K562 (cell line): ENCODE measurements around the gene NACA. TPM values are rescaled to one million over a fixed set of nuclear protein-coding genes. Genes with fewer than 3 reads are reported as not detected.

Source experiments
- BRF1 ChIP-seq: IDR thresholded peaks from 3 replicates; pipeline ENCODE4 v1.6.1; 2011; ENCODE audit warnings: borderline replicate concordance, mild to moderate bottlenecking; ENCODE audit not compliant: insufficient read length; ENCODE audit errors: extremely low read depth
- FOSL1 ChIP-seq: fragments of 200-800 bp; sonication (Bioruptor generic); conservative IDR thresholded peaks from 2 replicates; pipeline ENCODE4 v1.6.1; 2016; ENCODE audit warnings: missing genetic modification characterization, missing compliant biosample characterization
- GABPB2 ChIP-seq: fragments of 250-450 bp; sonication (Bioruptor Pico); conservative IDR thresholded peaks from 2 replicates; pipeline ENCODE4 v1.5.1; 2021; ENCODE audit warnings: mild to moderate bottlenecking
- IRF2 ChIP-seq: sonication (generic); formaldehyde crosslinking; IDR thresholded peaks from 2 replicates; pipeline ENCODE4 v1.8.1; 2022; ENCODE audit warnings: mild to moderate bottlenecking, missing genetic modification reagents
- KAT2B ChIP-seq: IDR thresholded peaks from one replicate; pipeline ENCODE4 v1.6.1; 2012; ENCODE audit warnings: low read depth, mild to moderate bottlenecking, control low read depth, inconsistent platforms, low read length, moderate library complexity
- KAT8 ChIP-seq: fragments of 450-650 bp; IDR thresholded peaks from 2 replicates; pipeline ENCODE4 v1.6.1; 2016; ENCODE audit warnings: low read depth, mild to moderate bottlenecking
- MLX ChIP-seq, 2 experiments: fragments of 450-650 bp in 1 of 2; sonication (generic) in 1 of 2; formaldehyde crosslinking; conservative IDR thresholded peaks; 2 replicates each; pipeline versions ENCODE4 v1.4.0 to v1.8.1; 2020 to 2022; ENCODE audit warnings: mild to moderate bottlenecking in 1 of 2, missing genetic modification reagents in 1 of 2
- RFX7 ChIP-seq: fragments of 250-450 bp; sonication (Bioruptor Pico); IDR thresholded peaks from 2 replicates; pipeline ENCODE4 v1.5.1; 2021; ENCODE audit warnings: mild to moderate bottlenecking
- RREB1 ChIP-seq: fragments of 250-450 bp; sonication (Bioruptor Pico); IDR thresholded peaks from 2 replicates; pipeline ENCODE4 v1.4.0; 2020
- SAP30 ChIP-seq: fragments of 200-600 bp; sonication (generic); IDR thresholded peaks from 2 replicates; pipeline ENCODE4 v1.6.1; 2012; ENCODE audit warnings: borderline replicate concordance, low read depth, mild to moderate bottlenecking, moderate library complexity, low read length, control low read depth, inconsistent platforms; ENCODE audit not compliant: insufficient read depth, poor library complexity, severe bottlenecking
- SIRT6 ChIP-seq: IDR thresholded peaks from one replicate; pipeline ENCODE4 v1.6.1; 2012; ENCODE audit warnings: low read depth, mild to moderate bottlenecking, control low read depth, inconsistent platforms, low read length, moderate library complexity
- TEAD1 ChIP-seq, 2 experiments: fragments of 450-650 bp in 1 of 2; sonication (generic) in 1 of 2; formaldehyde crosslinking; IDR thresholded peaks; 2 replicates each; pipeline versions ENCODE4 v1.4.0 to v1.8.0; 2020 to 2022; ENCODE audit warnings: mild to moderate bottlenecking in 2 of 2, missing genetic modification reagents in 1 of 2
- ZBTB7A ChIP-seq: IDR thresholded peaks from 2 replicates; pipeline ENCODE4 v1.6.1; 2011; ENCODE audit warnings: low read depth, mild to moderate bottlenecking, low read length, moderate library complexity, borderline replicate concordance; ENCODE audit not compliant: control insufficient read depth
- ZBTB8A ChIP-seq: fragments of 450-650 bp; IDR thresholded peaks from 2 replicates; pipeline ENCODE4 v1.6.1; 2018; ENCODE audit warnings: mild to moderate bottlenecking, moderate library complexity; ENCODE audit not compliant: partially characterized antibody
- ZNF174 ChIP-seq: fragments of 250-450 bp; sonication (Bioruptor Pico); IDR thresholded peaks from 2 replicates; pipeline ENCODE4 v1.4.0; 2020; ENCODE audit warnings: mild to moderate bottlenecking
- ZNF217 ChIP-seq: sonication (generic); formaldehyde crosslinking; IDR thresholded peaks from 2 replicates; pipeline ENCODE4 v1.8.0; 2022; ENCODE audit warnings: mild to moderate bottlenecking, missing genetic modification reagents
- ZNF253 ChIP-seq: fragments of 250-450 bp; sonication (Bioruptor Pico); conservative IDR thresholded peaks from 2 replicates; pipeline ENCODE4 v1.6.1; 2021; ENCODE audit warnings: mild to moderate bottlenecking
- ZNF280A ChIP-seq: fragments of 450-650 bp; IDR thresholded peaks from 2 replicates; pipeline ENCODE4 v1.6.1; 2018; ENCODE audit warnings: mild to moderate bottlenecking, low read depth; ENCODE audit not compliant: partially characterized antibody
- ZNF551 ChIP-seq: fragments of 250-450 bp; sonication (Bioruptor Pico); IDR thresholded peaks from 2 replicates; pipeline ENCODE4 v1.5.0; 2021; ENCODE audit warnings: mild to moderate bottlenecking, moderate library complexity
- ZNF668 ChIP-seq: fragments of 250-450 bp; sonication (Bioruptor Pico); IDR thresholded peaks from 2 replicates; pipeline ENCODE4 v1.8.0; 2022; ENCODE audit warnings: mild to moderate bottlenecking, inconsistent platforms
- polyA plus RNA-seq, 8 experiments: library from polyadenylated mRNA; depleted of rRNA in 4 of 8; stranded (reverse) in 5 of 8; unstranded in 3 of 8; fragments of >200 nt; fragmentation: Nextera tagmentation in 2 of 8; fragmentation: Illumina TruSeq in 1 of 8; extraction: Ambion mirVana in 2 of 8; extraction: Trizol in 1 of 8; gene quantifications; 2 replicates each; pipeline versions ENCODE4 v1.2.1 to v1.2.3, GENCODE V29; 2011 to 2014; ENCODE audit warnings: inconsistent platforms in 1 of 8, missing spikeins in 1 of 8
- total RNA-seq, 7 experiments: library from RNA; depleted of rRNA in 6 of 7; stranded (reverse); fragments of >200 nt in 6 of 7; fragmentation: Illumina TruSeq in 2 of 7; extraction: Trizol in 2 of 7; gene quantifications; 2 replicates each; pipeline versions ENCODE4 v1.2.1 to v1.2.3, GENCODE V29; 2011 to 2021; ENCODE audit warnings: low replicate concordance in 1 of 7

NACA gene
- total and polyA plus RNA-seq, 9 of the 15 experiments (the other 6 are each of a cell fraction or from before 2014, with no cell fraction given): 1,030 to 2,416 (median 1,645) TPM

DNA sequence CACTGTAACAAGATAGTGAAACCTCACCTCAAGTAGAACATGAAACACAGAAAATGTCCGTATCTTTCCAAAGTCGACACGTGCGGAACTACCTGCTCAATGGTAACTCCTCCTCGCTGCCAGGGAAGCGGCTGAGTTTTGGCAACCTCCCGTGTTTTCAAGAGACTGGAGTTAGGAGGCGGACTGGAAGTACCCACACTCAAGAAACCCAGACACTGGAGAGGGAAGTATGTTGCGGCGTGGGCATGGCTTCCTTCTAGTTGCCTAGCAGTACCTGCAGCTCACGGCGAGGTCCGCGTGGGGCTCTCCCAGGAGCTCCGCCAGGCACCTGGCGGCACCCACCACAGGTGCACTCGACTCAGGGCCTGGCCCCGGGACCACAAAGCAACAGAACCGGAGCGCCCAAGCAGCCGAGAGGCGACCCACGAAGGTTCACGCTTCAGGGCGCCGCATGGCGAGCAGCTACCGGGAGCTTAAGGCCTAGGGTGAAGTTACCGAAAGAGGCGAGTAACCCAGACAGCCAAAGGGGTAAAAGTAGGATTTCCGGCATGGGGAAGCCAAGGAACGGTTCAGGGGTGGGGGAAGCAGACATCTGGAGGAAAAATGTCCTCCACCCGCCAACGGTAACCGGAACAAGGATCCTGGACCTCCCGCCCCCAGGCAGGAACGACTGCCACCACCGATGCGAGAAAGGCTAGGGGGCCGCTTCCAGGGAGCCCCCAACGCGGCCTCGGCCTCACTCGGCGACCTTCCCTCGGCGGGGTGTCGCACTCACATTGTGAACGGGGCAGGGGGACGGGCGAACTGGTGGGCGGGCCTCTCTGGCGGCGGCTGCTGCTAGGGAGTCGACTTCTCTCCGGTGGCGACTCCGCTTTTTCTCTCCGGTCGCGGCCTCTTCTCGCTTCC lies 37.6 kb downstream of the NACA start (continued):
- TF ChIP-seq ZNF668 (no peak), TEAD1 (CRISPR knock-in tag; IDR thresholded peaks at IDR 0.05) (peak in 1 of 2 experiments; percentile 36; a peak in 1 of 4 replicates), RFX7 (no peak), ZNF253 (CRISPR knock-in tag) (no peak), ZBTB8A (no peak), ZNF551 (no peak), GABPB2 (CRISPR knock-in tag) (no peak), MLX (CRISPR knock-in tag; conservative IDR thresholded peaks at IDR 0.05) (no peak), ZBTB7A (no peak), SIRT6 (no peak), KAT8 (no peak), RREB1 (no peak), IRF2 (CRISPR knock-in tag) (no peak), SAP30 (no peak), KAT2B (no peak), ZNF174 (no peak), ZNF280A (no peak), ZNF217 (CRISPR knock-in tag) (no peak), BRF1 (no peak), FOSL1 (tag) (no peak)
